Lung (tissue), 12 donors: Measurements from ENCODE around the gene PHF1. TPM values are rescaled to one million over a fixed set of nuclear protein-coding genes. Genes with fewer than 3 reads are reported as not detected.

Experiments used
- ATAC-seq: fragments of 200-7000 bp; cut with Tn5 transposase; one replicate; pipeline ENCODE4 v1.9.1; 2020; ENCODE audit warnings: moderate number of reproducible peaks; ENCODE audit not compliant: insufficient read depth, low FRiP score
- DNase-seq, 3 donors: peaks; one replicate each; pipeline ENCODE4 v3.0.0-alpha.2; 2013 to 2017
- H3K27ac ChIP-seq, 2 donors: one replicate each; pipeline ENCODE4 v1.5.1; 2013; ENCODE audit warnings: mild to moderate bottlenecking in 2 of 2, moderate library complexity in 2 of 2, control low read depth in 1 of 2, inconsistent platforms in 1 of 2, low read depth in 1 of 2, low read length in 1 of 2
- H3K27me3 ChIP-seq, 3 donors: one replicate each; pipeline ENCODE4 v1.5.1; 2013; ENCODE audit warnings: low read length in 2 of 3; ENCODE audit not compliant: control insufficient read depth in 3 of 3, insufficient read depth in 3 of 3
- H3K36me3 ChIP-seq, 4 donors: one replicate each; pipeline ENCODE4 v1.5.1; 2013; ENCODE audit warnings: low read length in 4 of 4, mild to moderate bottlenecking in 1 of 4, moderate library complexity in 1 of 4; ENCODE audit not compliant: control insufficient read depth in 4 of 4, insufficient read depth in 4 of 4
- H3K4me1 ChIP-seq, 5 donors: one replicate each; pipeline ENCODE4 v1.5.1; 2013; ENCODE audit warnings: low read length in 5 of 5, mild to moderate bottlenecking in 2 of 5, moderate library complexity in 1 of 5; ENCODE audit not compliant: control insufficient read depth in 5 of 5, insufficient read depth in 5 of 5
- H3K4me3 ChIP-seq: one replicate; pipeline ENCODE4 v1.5.1; 2013; ENCODE audit warnings: mild to moderate bottlenecking, control low read depth, moderate library complexity
- H3K9ac ChIP-seq, 2 donors: one replicate each; pipeline ENCODE4 v1.5.1; 2013; ENCODE audit warnings: low read length in 2 of 2, control low read depth in 1 of 2; ENCODE audit not compliant: insufficient read depth in 1 of 2
- H3K9me3 ChIP-seq, 4 donors: one replicate each; pipeline ENCODE4 v1.5.1; 2013; ENCODE audit warnings: low read length in 3 of 4, mild to moderate bottlenecking in 1 of 4, moderate library complexity in 1 of 4; ENCODE audit not compliant: control insufficient read depth in 4 of 4, insufficient read depth in 3 of 4
- WGBS, 2 donors: extraction: QIAGEN DNeasy Blood & Tissue Kit; methylation state at CpG; one replicate each; pipeline ENCODE4 v1.1.7; 2013; 5-methylcytosine and 5-hydroxymethylcytosine counted together
- polyA plus RNA-seq, 2 donors: library from polyadenylated mRNA; stranded (reverse); fragments of 200-250 nt; gene quantifications; one replicate each; pipeline ENCODE4 v1.2.1, GENCODE V29; 2013
- total RNA-seq, 2 donors: library from RNA; depleted of rRNA in 1 of 2; stranded (reverse); fragments of >200 nt in 1 of 2; gene quantifications; one replicate each; pipeline ENCODE4 v1.2.1, GENCODE V29; 2014 to 2021
- TF ChIP-seq, protein P1 (sequence below): IDR thresholded peaks from 2 replicates; pipeline ENCODE4 v1.5.1; 2012; ENCODE audit warnings: mild to moderate bottlenecking; ENCODE audit errors: control extremely low read depth, extremely low read depth
- donor health status: control.
- donor health status: control.
- donor health status: Bipolar disorder and iron deficiency.
- donor health status: healthy.
- donor health status: DM: yes; HTN: yes; CAD: no.

Gene PHF1
- total and polyA plus RNA-seq, 4 donors, result 30.9 to 121 (median 45.1) TPM

DNA sequence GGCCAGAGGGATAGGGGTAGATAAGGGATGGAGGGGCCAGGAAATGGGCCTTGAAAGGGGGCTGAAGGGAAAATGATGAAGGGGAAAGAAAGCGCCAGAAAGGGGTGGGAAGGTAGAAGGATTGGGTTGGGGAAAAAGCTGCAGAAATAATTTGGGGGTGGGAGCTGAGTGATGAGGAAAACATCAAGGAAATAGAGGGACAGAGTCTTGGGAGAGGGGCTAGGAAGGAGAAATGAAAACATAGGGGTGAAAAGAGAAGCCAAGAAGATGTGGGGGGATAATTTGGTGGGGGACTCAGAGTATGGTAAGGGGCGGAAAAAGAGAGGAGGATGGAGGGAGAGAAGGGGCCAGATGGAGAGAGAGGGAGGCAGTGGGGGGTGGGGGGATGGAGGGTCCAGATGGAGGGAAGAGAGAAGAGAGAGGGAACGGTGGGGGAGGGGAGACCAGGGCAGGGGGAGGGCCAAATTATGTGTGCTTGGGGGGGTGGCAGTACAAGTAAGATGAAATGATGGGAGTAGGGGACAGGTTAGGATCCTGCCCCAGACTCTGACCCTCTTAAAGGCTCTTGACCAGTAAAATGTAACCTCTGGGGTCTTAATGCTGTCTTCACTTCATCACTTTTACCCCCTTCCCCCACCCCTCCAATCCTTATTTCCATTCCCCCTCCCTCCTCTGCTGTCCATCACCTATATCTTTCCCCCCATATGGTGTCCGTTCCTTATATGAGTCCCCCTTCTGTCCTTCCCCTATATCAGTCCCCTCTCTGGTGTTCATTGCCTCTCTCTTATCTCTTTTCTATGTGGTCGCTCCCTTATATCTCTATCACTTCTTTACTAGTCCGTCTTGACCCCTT is 9.9 kb downstream of the PHF1 start:
- no peak for DNase-seq
- WGBS, 2 donors, result 66 to 79% methylated on average over 6 of the region's 6 CpGs
- H3K27ac ChIP-seq, result no peak overlapping the region
- H3K9ac ChIP-seq, result peak overlapping the region in 1 of 2 donors; percentile 39
- H3K9me3 ChIP-seq, result no peaks in the 10 kb centered on the region
- TF ChIP-seq, protein P1, sequence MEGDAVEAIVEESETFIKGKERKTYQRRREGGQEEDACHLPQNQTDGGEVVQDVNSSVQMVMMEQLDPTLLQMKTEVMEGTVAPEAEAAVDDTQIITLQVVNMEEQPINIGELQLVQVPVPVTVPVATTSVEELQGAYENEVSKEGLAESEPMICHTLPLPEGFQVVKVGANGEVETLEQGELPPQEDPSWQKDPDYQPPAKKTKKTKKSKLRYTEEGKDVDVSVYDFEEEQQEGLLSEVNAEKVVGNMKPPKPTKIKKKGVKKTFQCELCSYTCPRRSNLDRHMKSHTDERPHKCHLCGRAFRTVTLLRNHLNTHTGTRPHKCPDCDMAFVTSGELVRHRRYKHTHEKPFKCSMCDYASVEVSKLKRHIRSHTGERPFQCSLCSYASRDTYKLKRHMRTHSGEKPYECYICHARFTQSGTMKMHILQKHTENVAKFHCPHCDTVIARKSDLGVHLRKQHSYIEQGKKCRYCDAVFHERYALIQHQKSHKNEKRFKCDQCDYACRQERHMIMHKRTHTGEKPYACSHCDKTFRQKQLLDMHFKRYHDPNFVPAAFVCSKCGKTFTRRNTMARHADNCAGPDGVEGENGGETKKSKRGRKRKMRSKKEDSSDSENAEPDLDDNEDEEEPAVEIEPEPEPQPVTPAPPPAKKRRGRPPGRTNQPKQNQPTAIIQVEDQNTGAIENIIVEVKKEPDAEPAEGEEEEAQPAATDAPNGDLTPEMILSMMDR, result no peak
- ATAC-seq, result no peak
- H3K4me3 ChIP-seq, result no peak overlapping the region
- H3K36me3 ChIP-seq, result peaks cover 0 to 14% (median 4%) of the 10 kb centered on the region in 4 donors
- no peaks in the 10 kb centered on the region for H3K27me3 ChIP-seq
- peaks cover 9 to 47% (median 24%) of the 10 kb centered on the region in 5 donors for H3K4me1 ChIP-seq

DNA sequence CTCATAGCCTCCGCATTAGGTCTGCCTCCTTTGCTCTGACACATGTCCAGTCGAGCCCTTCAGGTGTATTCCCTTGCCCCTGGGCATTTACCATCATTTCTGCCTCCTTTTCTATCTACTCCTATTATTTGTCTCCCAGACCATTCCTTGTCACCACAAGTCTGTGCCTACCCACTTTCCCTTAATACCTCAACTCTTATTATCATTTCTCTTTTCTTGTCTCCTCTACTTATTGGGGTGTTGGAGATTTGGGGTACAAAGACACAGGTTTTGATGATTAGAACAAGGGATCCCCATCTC is 10.5 kb downstream of the PHF1 start:
- WGBS, 2 donors, result 87 to 93% methylated on average over 2 of the region's 2 CpGs
- Histone ChIP-seq H3K4me1 (peaks cover 9 to 41% (median 21%) of the 10 kb centered on the region in 5 donors), H3K27ac (no peak overlapping the region), H3K9ac (no peak overlapping the region), H3K9me3 (no peaks in the 10 kb centered on the region), H3K4me3 (no peak overlapping the region), H3K36me3 (peaks cover 0 to 10% (median 0%) of the 10 kb centered on the region in 4 donors), H3K27me3 (no peaks in the 10 kb centered on the region)
- no peak for ATAC-seq
- TF ChIP-seq, protein P1, result no peak
- DNase-seq, result no peak

DNA sequence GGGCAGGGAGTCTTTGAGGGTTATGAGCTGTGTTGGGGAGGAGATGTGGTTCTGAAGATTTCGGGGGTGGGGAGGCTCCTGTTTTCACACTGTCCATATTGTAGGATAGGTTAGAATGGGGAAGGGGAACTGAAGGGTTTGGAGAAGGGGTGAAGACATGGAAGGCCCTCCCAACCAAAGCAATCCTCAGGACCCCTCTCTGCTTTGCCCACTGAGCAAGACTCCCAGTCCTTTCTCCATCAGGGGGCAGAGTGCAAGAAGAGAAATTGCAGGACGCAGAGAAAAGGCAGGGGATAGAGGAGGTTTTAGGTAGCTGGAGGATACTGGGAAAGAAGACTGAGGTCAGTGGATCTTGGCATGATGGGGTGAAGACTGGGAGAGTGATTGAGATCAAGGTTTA is 13.0 kb downstream of the PHF1 start:
- H3K36me3 ChIP-seq, result peaks cover 0 to 5% (median 0%) of the 10 kb centered on the region in 4 donors
- TF ChIP-seq, protein P1, result no peak
- H3K9me3 ChIP-seq, result no peaks in the 10 kb centered on the region
- no peak overlapping the region for H3K4me3 ChIP-seq
- no peaks in the 10 kb centered on the region for H3K27me3 ChIP-seq
- ATAC-seq, result no peak
- peak overlapping the region in 1 of 2 donors; percentile 92 for H3K27ac ChIP-seq
- WGBS, 2 donors, result 92 to 95% methylated on average over 2 of the region's 2 CpGs
- peaks cover 9 to 37% (median 18%) of the 10 kb centered on the region in 5 donors for H3K4me1 ChIP-seq
- DNase-seq, result no peak
- H3K9ac ChIP-seq, result no peak overlapping the region
